Stimulated activated CD4-positive, alpha-beta T cell treated with anti-CD3 and anti-CD28 coated beads, TNF-alpha, amount 100 ng/mL, for 1 hour (primary cell): ENCODE measurements around the gene ASXL1.

Experiments used
- DNase-seq, 3 donors: peaks; one replicate each; pipeline ENCODE4 v3.0.0-alpha.2; 2020; ENCODE audit warnings: low read depth in 3 of 3, low spot score in 1 of 3

The ASXL1 gene

DNA sequence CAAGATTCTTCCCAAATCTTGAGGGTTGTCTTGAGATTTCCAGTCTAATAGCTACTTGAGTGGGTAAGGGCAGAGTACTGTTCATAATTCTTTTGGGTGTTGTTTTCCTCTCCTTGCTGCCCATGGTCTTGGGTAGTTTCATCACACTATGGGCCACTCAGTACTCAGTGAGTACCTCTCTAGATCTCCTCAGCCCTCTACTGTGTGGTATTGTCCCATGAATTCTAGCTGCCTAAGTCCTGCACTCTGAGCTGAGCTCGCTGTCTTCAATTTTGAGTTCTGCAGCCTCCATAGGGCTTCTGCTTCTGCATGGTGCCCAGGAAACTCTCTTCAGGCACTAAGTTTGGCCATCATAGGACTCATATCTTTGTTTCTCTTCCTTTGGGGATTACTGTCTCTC, 42.3 kb downstream of the ASXL1 start:
- no peak for DNase-seq

- no peak for DNase-seq
Observed at GRCh38 chr20:32404017-32404416, 45.9 kb downstream of the ASXL1 start.

DNA sequence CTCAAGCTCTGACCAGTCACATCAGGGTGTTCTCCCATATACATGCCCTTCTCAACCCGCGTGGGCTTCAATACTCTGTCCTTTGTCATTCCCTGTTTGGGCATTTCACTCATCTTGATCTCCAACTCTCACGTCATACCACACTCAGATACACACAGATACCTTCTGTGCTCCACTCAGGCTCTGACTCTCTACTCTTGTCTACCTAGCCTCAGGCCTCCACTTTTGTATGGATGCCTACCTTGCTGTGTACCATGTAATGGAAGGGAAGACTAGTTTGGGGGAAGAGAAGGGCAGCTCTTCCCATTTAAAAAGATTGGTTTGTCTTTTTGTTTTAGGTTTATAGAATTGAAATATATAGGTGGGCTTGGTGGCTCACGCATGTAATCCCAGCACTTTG, 48.6 kb downstream of the ASXL1 start:
- no peak for DNase-seq

DNA sequence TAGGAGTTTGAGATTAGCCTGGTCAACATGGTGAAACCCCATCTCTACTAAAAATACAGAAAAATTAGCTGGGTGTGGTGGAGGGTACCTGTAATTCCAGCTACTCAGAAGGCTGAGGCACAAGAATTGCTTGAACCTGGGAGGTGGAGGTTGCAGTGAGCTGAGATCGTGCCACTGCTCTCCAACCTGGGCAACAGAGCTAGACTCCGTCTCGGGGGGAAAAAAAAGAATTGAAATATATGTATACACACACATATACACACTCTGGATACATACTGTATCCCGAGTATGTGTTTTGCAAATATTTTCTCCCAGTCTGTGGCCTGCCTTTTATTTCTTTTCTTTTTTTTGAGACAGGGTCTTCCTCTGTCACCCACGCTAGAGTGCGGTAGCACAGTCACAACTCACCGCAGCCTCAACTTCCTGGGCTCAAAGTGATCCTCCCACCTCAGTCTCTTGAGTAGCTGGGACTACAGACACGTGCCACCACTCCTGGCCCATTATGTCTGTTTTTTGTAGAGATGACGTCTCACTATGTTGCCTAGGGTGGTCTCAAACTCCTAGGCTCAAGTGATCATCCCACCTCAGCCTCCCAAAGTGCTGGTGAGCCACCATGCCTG, 49.1 kb downstream of the ASXL1 start:
- peak; percentile 10 to 32 (median 19) for DNase-seq

DNA sequence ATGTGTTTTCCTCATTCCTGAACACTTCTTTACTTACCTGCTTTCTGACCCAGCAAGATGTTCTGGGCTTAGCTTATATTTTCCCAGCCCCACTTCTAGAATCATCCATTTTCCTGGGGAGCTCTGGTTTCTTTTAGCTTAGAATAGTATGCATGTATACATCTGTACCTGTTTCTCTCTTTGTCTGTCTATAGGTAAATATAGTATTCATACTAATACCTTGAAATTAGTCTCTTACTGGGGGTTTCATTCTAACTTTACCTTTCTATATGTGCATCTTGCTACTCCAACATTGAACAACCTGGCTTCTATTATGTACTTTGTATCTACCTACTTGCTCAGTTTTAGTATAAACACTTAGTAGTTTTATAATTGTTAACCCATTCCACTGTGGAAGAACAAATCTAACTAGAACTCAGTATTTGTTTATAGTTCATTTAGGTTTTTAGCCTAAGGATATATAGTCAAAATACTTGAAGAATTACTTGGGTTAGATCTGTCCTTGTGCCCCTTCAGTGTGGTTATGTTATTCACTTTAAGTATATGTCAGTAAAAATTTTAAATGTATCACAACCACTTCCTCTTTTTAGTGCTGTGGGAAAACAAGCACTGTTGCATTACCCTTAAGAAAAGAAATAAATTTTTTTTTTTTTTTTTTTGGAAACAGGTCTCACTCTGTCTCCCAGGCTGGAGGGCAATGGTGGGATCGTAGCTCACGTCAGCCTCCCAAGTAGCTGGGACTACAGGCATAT, 54.0 kb downstream of the ASXL1 start:
- DNase-seq, result no peak

- no peak for DNase-seq
Observed at GRCh38 chr20:32415494-32415893, 57.4 kb downstream of the ASXL1 start.

- no peak for DNase-seq
Observed at GRCh38 chr20:32416206-32416605, 58.1 kb downstream of the ASXL1 start.

DNA sequence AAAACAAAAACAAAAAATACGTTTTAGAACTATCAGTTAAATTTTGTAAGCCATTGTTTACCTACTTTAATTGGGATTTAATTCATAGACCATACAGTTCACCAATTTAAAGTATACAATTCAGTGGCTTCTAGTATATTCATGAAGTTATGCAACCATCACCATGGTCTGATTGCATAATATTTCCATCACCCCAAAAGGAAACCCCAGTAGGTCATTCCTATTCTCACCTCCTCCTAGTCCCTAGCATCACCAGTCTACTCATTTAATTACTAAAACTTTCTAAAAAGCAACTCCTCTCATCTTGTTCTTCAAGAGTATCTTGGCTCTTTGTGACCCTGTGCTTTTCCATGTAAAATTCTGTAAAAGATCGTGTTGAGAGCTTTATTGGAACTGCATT, 60.2 kb downstream of the ASXL1 start:
- DNase-seq, result no peak

DNA sequence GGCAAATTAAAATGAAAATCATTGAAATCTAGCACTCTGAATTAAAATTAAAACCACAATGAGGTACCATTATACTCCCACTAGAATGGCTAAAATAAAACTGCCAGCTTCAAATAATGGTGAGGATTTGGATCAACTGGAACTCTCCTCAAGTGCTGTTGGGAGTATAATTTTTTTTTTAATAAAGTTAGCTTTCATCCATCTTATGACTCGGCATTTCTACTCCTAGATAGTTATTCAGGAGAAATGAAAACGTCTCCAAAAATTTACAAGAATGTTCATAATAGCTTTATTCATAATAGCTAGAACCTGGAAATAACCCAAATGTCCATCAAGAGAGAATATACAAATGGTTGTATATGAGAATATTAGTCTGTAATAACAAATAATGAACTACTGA, 63.2 kb downstream of the ASXL1 start:
- DNase-seq, result no peak

GRCh38 chr20:32427996-32428395, 69.9 kb downstream of the ASXL1 start:
- DNase-seq, result no peak

- no peak for DNase-seq
Observed at GRCh38 chr20:32429343-32429742, 71.2 kb downstream of the ASXL1 start.

DNA sequence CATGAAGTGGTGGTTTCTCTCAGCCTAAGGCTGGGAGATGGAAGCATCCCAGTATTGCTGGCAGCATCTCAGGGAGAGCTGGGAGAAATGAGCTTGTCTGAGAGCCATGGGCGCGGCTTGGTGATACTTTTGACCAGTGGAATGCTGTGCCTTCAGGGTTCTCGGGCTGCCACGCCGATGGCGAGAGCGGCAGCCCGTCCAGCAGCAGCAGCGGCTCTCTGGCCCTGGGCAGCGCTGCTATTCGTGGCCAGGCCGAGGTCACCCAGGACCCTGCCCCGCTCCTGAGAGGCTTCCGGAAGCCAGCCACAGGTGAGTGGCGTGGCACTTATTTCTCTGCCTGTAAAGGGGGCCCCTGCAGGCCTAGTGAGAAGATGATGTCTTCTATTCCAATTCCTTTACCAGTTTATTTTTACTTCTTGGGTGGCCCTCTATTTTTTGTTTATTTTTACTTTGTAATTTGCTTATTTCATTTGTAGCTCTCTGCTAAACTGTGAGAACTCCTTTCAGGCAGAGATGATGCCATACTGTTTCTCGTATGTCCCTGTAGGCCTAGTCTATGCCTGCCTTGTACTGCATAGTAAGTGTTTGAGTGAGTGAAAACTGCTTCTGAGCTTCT, 71.7 kb downstream of the ASXL1 start:
- no peak for DNase-seq

DNA sequence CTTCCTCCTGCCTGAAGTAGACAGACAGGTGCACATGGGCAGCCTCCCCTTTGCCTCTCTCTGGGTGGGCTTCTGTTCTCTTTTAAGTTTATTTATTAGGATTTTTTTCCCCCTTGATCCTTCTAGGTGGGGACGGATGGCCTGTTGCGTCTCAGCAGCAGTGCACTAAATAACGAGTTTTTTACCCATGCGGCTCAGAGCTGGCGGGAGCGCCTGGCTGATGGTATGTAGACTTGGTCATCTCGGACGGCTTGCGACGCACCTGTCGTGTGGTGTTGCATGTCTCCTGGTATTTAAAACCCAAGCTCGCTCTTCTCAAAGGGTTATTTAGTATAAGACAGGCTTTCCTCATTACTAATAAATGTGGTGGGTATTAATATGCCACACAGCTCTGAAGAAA, 73.3 kb downstream of the ASXL1 start:
- DNase-seq, result no peak

GRCh38 chr20:32432277-32432676, 74.1 kb downstream of the ASXL1 start:
- DNase-seq, result no peak

- DNase-seq, result no peak
Observed at GRCh38 chr20:32433311-32434021, 75.3 kb downstream of the ASXL1 start.

- no peak for DNase-seq
Observed at GRCh38 chr20:32434434-32434833, 76.3 kb downstream of the ASXL1 start.

DNA sequence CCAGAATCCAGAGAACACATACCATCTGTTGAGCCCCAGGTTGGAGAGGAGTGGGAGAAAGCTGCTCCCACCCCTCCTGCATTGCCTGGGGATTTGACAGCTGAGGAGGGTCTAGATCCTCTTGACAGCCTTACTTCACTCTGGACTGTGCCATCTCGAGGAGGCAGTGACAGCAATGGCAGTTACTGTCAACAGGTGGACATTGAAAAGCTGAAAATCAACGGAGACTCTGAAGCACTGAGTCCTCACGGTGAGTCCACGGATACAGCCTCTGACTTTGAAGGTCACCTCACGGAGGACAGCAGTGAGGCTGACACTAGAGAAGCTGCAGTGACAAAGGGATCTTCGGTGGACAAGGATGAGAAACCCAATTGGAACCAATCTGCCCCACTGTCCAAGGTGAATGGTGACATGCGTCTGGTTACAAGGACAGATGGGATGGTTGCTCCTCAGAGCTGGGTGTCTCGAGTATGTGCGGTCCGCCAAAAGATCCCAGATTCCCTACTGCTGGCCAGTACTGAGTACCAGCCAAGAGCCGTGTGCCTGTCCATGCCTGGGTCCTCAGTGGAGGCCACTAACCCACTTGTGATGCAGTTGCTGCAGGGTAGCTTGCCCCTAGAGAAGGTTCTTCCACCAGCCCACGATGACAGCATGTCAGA, 77.4 kb downstream of the ASXL1 start:
- DNase-seq, result no peak

DNA sequence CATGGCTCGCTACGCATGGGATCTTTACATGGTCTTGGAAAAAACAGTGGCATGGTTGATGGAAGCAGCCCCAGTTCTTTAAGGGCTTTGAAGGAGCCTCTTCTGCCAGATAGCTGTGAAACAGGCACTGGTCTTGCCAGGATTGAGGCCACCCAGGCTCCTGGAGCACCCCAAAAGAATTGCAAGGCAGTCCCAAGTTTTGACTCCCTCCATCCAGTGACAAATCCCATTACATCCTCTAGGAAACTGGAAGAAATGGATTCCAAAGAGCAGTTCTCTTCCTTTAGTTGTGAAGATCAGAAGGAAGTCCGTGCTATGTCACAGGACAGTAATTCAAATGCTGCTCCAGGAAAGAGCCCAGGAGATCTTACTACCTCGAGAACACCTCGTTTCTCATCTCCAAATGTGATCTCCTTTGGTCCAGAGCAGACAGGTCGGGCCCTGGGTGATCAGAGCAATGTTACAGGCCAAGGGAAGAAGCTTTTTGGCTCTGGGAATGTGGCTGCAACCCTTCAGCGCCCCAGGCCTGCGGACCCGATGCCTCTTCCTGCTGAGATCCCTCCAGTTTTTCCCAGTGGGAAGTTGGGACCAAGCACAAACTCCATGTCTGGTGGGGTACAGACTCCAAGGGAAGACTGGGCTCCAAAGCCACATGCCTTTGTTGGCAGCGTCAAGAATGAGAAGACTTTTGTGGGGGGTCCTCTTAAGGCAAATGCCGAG, 78.2 kb downstream of the ASXL1 start:
- no peak for DNase-seq

- DNase-seq, result no peak
Observed at GRCh38 chr20:32436968-32437367, 78.8 kb downstream of the ASXL1 start.

DNA sequence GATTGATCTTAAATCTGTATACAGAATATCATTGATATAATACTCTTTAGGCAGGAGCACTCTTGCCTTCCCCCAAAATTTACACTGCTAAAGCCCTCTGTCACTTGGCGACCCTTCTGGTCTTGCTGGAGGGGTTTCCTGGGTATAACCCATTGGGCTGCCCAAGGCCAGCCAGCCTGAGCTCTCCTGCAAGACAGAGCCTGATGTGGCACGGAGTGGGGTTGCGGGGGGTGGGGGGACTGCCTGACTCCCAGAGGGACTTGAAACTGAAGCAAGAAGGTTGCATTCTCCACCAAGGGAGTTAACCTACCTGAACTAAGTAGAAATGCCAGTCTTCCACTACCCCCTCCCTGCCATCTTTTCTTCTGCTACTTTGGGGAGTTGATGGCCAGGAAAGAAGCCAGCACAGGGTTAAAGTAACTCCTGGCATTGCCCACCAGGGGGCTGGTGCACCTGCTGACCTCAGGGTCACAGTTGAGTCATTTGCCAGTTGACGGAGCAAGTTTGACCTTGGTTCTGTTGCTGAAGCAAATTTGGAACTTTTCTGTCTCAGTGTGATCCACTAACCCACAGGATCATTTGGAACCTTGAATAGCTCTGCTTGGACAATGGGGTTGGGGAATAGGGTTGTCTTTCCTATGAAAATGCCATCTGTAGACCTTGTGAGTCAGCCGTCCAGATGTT, 79.4 kb downstream of the ASXL1 start:
- DNase-seq, result no peak
